ENCODE measurements around the gene NFIX. TPM values are rescaled to one million over a fixed set of nuclear protein-coding genes. Genes with fewer than 3 reads are reported as not detected.

Gene NFIX
- total and polyA plus RNA-seq, 2 experiments from 2014 or later = 0.06 to 0.14 TPM

DNA sequence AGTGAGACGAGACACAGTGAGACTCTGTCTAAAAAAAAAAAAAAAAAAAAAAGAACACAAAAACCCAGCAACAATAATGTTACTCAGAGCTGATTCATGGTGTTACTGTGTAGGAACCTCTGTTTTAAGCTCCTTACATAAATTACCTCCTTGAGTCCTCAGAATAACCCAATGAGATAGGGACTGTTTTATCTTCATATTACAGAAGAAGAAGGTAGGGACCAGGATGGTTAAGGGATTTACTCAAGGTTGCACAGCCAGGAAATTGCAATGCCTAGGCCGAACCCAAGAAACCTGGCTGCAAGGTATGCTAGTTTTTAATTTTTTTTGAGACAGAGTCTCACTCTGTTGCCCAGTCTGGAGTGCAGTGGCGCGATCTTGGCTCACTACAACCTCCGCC is 27.4 kb upstream of the NFIX start (continued):
- TF ChIP-seq ZNF462 (CRISPR knock-in tag; IDR thresholded peaks at IDR 0.05) (no peak), EZH2phosphoT487 (IDR thresholded peaks at IDR 0.05; ENCODE audit: unreplicated experiment) (no peak), ETS1 (IDR thresholded peaks at IDR 0.05) (no peak), ZNF114 (CRISPR knock-in tag; IDR thresholded peaks at IDR 0.05) (no peak), EZH2 (IDR thresholded peaks at IDR 0.05; ENCODE audit: low read depth, unreplicated experiment) (no peak), POLR2AphosphoS5 (IDR thresholded peaks at IDR 0.05; ENCODE audit: low read depth) (no peak), ZNF331 (CRISPR knock-in tag; IDR thresholded peaks at IDR 0.05; ENCODE audit: low read depth) (no peak)

GRCh38 chr19:12969292-12969988 is 25.8 kb upstream of the NFIX start, which contains the start of gene DAND5:
DAND5 (plus strand) TSS chr19:12969576; CDS start chr19:12969661, 85 bp downstream.
- Histone ChIP-seq H3K27ac (ENCODE audit: low read depth) (no peak within 1 kb of the TSS), H3K4me2 (no peak within 1 kb of the TSS), H2AFZ (0 out of 2 replicates have a peak within 1 kb of the TSS, but pooled peaks have one; percentile 10), H3K4me3 (no peak within 1 kb of the TSS), H3F3A (replicated peaks; ENCODE audit: low read depth) (no peaks in the 10 kb centered on the region), H3K36me3 (ENCODE audit: insufficient read depth) (no peaks in the 10 kb centered on the region), H3K4me1 (ENCODE audit: insufficient read depth) (no peaks in the 10 kb centered on the region; the same call in 1 of the 2 replicates), H3K79me2 (replicated peaks; ENCODE audit: insufficient read depth) (no peaks in the 10 kb centered on the region), H3K27me3 (ENCODE audit: insufficient read depth) (no peaks in the 10 kb centered on the region), H3K9me2 (ENCODE audit: insufficient read depth) (no peaks in the 10 kb centered on the region), H4K20me1 (replicated peaks; ENCODE audit: insufficient read depth) (no peaks in the 10 kb centered on the region)
- no peak within 1 kb of the TSS for H3K27ac Mint-ChIP-seq
- no peak within 1 kb of the TSS; the same call in 2 of the 3 replicates for H3K4me3 Mint-ChIP-seq
- H3K36me3 Mint-ChIP-seq (ENCODE audit: low read depth) = no peaks in the 10 kb centered on the region
- ATAC-seq = no peak
- peaks cover 5% of the 10 kb centered on the region for H3K27me3 Mint-ChIP-seq (ENCODE audit: insufficient read depth, low read depth, poor library complexity)
- peak; percentile 34 for DNase-seq (ENCODE audit: low spot score)
- peaks cover 3% of the 10 kb centered on the region; the same call in 2 of the 3 replicates for H3K4me1 Mint-ChIP-seq
- H3K9me3 Mint-ChIP-seq = no peaks in the 10 kb centered on the region
- TF ChIP-seq STAT1 (IDR thresholded peaks at IDR 0.05; ENCODE audit: unreplicated experiment) (no peak), POLR2AphosphoS5 (IDR thresholded peaks at IDR 0.05; ENCODE audit: low read depth) (no peak), ETS1 (IDR thresholded peaks at IDR 0.05) (no peak), CTCF (conservative IDR thresholded peaks at IDR 0.05; ENCODE audit: low read depth in 2 of 2) (no peak), ZNF331 (CRISPR knock-in tag; IDR thresholded peaks at IDR 0.05; ENCODE audit: low read depth) (no peak)
- TF ChIP-seq, protein P1, sequence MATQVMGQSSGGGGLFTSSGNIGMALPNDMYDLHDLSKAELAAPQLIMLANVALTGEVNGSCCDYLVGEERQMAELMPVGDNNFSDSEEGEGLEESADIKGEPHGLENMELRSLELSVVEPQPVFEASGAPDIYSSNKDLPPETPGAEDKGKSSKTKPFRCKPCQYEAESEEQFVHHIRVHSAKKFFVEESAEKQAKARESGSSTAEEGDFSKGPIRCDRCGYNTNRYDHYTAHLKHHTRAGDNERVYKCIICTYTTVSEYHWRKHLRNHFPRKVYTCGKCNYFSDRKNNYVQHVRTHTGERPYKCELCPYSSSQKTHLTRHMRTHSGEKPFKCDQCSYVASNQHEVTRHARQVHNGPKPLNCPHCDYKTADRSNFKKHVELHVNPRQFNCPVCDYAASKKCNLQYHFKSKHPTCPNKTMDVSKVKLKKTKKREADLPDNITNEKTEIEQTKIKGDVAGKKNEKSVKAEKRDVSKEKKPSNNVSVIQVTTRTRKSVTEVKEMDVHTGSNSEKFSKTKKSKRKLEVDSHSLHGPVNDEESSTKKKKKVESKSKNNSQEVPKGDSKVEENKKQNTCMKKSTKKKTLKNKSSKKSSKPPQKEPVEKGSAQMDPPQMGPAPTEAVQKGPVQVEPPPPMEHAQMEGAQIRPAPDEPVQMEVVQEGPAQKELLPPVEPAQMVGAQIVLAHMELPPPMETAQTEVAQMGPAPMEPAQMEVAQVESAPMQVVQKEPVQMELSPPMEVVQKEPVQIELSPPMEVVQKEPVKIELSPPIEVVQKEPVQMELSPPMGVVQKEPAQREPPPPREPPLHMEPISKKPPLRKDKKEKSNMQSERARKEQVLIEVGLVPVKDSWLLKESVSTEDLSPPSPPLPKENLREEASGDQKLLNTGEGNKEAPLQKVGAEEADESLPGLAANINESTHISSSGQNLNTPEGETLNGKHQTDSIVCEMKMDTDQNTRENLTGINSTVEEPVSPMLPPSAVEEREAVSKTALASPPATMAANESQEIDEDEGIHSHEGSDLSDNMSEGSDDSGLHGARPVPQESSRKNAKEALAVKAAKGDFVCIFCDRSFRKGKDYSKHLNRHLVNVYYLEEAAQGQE (IDR thresholded peaks at IDR 0.05; ENCODE audit: unreplicated experiment) = no peak

Data from GM23338 (cell line).